OCI-M2 (cell line): ENCODE data around the gene CHPF.

Source experiments
- DNase-seq: peaks from one replicate; lab custom pipeline; 2025; ENCODE audit not compliant: unreplicated experiment; lab: John Stamatoyannopoulos, UW

CHPF gene

DNA sequence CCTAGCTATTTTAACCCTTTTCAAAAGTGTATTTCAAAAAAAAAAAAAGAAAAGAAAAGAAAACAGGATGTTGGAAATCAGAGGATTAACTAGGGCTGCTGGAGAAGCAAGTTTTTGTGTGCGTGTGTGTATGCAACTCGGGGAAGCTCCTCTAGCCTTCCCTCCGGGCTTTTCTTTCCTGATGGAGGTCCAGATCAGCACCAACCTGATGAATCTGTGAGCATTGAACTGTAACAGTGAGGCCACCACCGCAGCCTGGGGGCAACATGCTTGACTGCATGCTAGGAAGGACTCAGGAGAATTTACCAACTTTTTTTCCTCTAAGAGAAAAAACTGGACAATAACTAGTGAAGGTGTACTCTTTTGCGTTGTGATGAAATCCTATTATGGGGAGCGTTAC lies 25.4 kb upstream of the CHPF start:
- DNase-seq = no peak

DNA sequence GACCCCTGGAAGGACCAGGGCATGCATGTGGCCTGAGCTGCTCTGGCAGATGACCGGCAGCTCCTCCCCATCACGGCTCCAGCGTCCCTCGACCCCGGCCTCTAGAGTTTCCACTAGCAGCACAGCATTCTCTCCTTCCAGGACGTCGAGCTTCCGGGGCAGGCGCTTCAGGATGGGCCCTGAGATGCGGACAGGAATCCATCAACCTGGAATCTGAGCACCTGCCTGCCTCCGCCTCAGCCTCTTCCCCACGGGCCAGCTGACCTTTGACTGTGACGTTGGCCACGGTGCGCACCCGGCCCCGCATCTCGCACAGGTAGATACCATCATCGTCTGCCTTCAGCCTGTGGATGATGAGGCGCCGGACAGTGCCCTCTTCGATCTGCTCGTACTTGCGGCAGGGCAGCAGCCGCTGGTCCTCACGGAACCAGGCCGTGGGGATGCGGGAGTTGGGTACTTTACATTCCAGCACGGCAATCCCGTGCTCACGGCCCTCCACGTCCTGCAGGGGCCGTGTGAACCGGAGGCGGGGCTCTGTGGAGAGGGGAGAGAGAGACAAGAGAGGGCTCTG lies 24.3 kb upstream of the CHPF start:
- DNase-seq = no peak

DNA sequence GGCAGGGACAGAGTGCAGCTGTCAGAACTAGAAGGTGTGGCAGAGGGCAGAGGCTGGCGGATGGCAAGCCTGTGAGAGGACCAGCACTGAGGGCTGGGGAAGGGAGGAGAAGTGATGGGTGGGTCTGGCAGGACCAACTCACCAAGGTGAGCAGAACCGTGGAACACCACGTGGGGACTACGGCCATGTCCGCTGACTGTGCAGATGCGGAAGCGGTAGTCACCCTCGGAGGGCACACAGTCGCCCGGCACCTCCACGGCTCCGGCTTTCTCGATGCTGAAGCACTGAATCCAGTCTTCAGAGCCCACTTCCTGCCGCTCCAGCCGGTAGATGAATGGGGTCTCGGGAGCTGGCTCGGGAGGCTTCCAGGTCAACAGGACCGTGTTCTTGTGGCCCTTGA lies 23.5 kb upstream of the CHPF start:
- no peak for DNase-seq

DNA sequence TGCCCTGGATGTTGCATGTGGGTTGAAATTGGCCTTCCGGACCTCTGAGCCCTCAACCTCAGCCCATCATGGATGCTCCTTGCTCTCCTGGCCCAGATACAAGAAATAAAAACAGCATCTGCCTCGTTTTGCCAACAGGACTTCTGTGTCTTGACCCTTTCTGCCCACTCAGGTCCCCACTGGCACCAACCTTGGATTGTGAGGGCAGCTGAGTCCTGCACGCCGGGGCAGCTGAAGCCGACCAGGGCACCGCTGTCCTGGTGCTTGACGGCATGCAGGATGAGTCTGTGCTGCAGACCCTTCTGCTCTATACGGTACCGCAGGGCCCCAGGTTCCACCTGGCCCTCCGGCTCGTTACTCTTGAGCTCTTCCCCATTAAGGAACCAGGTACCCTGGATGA lies 23.0 kb upstream of the CHPF start:
- DNase-seq = no peak

DNA sequence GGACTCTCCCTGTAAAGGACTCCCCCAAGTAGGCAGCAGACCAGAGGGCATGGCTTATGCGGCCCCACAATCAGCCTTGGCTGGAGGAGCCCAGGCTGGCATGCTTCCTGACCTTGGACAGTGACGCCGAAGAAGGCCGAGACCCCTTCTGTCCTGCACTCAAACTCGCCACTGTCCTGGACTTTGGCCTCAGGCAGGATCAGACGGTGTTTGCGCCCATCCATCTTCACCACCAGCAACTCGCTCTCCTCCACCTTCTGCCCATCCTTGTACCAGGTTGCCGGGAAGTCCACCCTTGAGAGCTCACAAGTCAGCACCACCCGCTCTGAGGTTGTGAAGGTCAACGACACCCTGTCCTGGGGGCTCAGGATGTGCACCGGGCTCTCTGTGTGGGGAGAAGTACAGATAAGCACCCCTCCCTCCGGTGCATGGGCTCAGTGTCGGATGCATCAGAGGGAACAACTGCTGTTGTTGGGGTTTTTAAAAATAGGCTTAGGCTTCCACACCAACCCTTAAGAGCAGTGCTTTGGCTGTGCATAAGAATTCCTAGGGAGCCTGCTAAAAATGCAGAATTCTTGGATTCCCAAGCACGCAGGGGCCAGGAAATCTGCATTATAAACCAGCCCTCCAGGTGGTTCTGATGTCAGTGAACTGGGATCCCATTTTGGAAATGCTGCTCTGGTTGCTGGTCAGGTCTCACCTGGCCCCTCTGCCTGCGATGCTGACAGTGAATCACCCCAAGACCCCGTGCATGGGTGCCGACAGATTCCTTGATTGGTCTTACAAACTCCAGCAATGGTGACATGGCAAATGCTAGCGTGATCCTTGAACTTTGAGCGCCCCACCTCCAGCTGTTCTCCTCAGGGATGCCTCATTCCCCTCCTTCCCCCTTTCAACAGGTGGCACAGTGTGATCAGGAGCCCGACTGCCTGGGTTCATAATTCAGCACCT lies 21.8 kb upstream of the CHPF start:
- no peak for DNase-seq

DNA sequence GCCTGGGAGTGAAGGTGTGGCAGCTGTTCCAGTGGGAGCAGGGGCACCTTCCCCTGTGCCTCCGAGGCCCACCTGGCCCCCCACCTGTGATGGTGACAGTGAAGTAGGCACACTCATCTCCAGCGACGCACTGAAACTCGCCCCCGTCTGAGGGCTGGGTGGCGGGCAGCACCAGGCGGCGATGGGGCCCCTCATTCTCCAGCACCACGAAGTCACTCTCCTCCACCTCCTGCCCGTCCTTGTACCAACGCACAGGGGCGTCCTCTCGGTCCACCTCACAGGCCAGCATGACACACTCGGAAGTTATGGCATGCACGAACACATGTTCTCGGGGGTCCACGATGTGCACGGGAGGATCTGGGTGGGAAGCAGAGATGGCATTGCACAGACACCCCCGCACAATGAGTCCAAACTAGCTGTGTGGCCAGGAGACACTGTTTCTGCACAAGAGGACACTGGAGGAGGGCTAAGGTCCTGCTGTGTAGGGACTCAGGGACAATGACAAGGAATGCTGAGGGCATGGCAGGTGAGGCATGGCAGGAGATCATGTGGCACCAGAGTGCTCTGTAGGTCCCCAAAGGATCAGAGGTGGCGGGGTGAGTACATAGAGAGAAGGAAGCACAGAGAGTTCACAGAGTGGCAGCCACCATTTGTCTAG lies 19.8 kb upstream of the CHPF start:
- DNase-seq = no peak

DNA sequence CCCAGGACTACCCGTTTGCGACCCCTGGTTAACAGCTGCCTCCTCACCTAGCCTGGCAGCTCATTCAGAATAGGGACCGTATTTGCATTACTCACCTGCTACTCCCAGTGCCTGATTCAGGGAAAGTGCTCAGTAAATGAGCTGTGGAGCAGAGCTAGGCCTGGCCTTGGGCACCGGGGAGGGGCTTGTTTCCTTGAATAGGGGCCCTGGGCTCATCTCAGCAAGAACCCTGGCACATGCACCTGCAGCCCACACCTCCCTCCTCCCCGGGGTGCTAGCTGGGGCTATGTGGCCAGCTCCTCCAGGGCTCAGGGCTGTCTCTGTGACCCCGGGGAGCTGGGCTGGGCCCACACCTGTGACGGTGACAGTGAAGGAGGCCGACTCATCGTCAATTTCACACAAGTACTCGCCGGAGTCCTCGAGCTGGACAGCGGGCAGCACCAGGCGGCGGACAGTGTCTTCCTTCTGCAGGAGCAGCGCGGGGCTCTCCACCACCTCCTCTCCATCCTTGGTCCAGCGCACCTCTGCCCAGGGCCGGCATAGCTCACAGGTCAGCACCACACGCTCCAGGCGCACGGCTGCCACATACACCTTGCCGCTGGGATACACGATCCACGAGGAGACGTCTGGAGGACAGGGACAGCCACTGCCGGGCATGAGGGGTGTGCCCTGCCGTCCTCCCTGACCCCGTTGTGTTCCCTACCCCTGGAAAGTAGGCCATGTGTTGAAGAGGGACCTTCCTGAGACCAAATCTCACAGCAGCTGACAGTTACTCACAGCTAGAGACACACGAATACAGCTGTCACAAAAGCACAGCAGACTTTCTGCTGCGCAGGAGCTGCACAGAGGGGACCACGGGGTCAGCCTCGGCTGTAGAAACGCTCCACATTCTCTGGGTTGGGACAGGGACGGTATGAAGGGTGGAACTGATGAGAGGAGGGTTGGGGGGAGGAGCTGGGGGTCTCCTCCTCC lies 18.7 kb upstream of the CHPF start:
- DNase-seq = no peak

DNA sequence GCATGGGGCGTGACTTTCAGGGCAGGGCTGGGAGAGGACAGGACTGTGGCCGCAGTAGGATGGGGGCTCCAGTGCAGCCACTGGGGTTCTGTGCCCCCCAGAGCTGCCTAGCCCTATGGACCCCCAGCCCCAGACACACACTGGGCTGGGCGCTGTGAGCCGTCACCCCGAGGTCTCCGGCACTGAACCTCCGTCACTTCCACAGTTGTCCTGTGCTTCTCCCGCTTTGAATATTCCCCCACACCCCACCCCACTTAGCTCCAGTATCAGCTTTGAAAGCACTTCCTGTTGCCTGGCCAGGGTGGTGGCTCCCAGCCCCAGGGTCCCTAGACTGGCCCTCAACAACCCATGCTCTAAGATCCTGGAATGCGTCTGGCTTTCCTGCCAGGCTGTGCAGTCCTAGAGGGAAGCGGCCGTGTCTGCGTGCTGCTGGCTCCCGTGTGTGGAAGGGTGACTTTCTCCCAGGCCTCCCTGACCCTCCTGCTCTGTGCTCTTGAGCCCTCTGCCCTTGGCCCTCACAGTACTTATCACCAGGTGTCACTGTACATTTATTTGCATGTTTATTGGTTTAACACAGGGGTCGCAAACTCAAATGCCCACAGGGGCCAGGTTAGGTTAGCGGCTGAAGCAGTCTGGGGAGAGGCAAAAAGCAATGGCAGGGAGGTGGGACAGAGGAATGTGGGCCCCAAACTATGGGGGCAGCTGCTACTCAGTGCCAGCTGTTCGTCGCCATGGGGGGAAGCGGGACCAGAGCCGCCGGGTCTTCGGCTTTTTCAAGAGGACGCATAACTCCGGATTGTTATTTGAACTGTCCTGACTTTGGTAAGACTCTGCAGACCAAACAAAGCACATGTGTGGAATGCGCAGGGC lies 17.8 kb upstream of the CHPF start:
- no peak for DNase-seq

DNA sequence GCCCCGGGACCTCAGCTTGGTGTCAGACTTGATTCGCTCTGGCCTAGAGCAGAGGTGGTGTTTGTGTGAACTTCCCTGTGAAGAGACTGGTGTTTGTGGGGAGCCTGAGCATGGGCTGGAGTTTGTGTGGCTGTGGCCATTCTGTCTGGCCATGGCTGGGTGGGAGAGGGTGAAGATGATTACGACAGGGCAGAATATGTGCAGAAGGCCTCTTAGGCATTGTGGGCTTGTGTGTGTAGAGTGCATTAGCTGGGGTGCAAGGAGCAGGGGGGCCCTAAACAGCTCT lies 17.2 kb upstream of the CHPF start:
- no peak for DNase-seq

DNA sequence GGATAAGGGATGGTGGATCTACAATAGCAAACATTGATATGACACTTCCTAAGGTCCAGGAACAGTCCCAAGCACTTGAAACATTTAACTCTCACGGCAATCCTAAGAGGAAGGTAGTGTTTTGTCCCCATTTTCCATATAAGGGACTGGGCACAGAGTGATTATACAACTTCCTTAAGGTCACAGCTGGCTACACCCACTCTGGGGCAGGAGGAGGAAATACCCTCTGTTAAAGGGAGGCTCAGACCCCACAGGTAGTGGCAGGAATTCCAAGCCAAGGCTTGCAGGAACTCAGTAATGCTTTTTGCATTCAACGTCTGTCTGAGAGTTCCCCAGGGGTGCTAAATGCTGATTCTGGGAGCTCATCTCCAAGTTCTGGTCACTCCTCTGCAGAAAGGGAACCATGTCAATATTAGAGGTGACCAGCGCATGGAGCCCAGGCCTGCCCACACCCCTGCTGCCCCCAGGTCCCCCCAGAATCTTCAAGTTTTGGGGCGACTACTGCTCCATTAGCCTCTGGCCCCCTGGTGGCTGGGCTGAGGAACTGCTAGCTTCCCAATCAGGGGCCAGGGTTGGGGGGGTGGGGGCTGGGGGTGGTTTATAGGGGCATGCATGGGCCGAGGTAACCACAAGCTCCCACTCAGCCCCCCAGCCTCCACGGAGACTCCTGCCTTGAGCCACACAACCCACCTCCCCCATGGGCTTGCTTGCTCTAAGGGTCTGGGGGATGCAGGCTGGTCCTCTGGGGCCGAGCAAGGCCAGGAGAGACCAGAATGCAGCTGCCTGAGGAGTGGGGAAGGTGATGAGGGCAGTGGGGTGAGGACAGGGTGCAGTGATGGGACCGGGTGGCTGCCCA lies 16.7 kb upstream of the CHPF start:
- DNase-seq = no peak

DNA sequence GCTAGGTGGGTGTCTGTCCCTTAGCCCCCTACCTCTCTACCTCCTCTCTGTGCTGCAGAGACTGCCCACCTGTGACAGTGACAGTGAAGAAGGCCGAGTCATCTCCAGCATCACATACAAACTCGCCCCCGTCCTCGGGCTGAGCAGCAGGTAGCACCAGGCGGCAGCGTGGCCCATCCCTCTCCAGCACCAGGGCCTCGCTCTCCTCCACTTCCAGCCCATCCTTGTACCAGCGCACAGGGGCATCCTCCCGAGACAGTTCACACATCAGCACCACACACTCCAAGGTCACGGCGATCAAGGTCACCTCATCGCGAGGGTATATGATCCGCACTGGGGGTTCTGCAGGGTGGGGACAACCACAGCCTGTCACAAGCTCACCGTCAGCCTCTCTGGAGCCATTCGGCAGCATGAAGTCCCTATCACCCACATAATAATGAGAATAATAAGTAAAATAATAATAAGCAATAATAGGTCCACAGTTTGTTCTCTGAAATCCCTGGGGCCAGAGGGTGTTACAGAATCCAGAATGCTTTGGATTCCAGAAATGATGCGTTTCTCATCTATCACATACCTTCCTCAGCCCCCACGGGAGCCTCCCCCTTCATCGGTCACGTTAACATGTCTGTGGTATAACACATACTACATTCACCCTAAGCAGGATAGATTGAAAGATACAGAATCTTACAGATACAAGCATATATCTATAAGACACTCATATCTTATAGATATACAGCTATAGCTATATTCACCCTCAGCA lies 15.7 kb upstream of the CHPF start:
- DNase-seq = no peak

DNA sequence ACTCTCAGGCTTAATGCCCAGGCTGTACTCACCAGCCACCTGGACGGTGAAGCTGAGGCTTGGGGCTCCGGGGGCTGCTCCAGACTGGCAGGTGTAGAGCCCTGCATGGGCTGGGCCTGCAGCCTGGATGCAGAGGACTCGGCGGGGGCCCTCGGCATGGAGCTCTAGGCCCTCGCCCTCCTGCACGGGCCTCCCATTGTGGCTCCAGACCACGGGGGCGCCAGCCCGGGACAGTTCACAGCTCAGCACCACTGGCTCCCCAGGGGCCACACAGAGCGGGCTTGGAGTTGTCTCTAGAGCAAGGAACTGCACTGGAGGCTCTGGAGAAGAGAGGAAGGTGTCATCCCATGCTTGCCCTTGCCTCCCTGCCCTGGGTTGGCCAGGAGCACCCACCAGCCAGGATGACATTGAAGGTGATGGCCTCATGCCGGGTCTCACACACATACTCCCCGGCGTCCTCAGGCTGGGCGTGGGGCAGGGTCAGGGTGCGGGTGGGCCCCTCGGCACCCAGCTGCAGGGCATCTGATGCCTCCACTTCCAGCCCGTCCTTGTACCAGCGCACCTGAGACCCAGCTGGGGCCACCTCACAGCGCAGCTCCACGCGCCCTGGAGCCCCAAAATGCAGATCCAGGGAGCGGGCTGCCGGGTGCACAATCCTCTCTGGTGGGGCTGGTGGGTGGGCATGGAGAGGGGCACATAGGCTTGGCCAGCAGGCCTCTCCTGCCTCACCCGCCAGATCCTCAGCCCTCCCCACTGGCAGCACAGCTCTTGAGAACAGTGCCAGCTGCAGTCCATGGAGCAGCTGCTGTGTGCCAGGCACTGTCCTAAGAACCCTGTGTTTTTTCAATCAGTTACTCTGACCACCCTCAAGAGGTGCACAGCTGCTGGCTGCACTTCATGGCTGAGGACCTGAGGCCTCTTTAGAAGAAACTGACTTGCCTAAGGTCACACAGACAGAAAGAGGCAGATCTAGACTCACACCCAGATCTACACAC lies 14.5 kb upstream of the CHPF start:
- no peak for DNase-seq

DNA sequence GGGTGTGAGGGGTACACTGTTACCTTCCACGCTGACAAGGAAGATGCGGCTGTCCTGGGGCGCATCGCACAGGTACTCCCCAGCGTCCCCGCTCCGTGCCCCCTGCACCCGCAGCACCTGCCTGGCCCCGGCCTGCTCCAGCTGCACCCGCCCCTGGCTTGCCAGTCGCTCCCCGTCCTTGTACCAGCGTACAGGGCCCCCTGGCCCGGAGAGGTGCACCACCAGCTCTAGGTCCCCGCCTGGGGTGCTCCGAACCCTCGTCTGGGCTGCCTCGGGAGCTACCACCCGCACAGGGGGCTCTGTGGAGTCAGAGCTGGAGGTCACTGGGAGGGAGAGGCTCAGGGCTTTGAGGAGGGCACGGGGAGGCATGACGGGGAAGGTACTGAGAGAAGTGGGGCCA lies 13.7 kb upstream of the CHPF start:
- no peak for DNase-seq

DNA sequence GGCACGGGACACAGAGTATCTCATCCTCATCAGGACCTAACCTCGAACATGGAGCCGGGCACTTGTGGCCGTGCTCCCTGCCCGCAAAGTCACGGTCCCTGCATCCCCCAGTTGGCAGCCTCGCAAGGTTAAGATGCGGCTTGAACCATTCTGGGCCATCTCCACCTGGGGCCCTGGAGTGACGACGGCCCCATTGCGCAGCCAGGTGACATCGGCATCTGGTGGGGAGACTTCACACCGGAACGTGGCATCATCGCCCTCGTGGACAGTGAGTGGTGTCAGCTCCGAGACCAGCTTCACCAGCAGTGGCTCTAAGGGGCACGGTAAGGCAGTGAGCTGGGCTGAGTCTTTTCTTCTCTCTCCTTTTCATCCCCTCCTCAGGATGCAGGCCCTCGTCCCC lies 12.8 kb upstream of the CHPF start:
- DNase-seq = no peak

DNA sequence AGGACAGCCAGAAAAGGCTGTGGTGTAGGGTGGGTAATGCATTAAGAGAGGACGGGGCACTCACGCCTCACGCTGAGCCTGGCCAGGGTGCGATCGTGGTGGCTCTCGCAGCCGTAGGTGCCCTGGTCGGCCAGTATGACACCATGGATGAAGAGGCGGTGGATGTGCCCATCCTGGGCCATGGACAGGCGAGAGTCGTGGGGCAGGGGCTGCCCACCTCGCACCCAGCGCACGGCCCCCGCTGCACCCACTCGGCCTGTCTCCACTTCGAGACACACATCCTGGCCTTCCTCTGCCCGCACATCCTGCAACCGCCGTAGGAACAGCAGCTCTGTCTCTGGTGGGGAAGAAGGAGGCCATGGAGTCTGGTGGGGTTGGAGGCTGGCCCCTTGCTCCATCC lies 12.3 kb upstream of the CHPF start:
- no peak for DNase-seq

DNA sequence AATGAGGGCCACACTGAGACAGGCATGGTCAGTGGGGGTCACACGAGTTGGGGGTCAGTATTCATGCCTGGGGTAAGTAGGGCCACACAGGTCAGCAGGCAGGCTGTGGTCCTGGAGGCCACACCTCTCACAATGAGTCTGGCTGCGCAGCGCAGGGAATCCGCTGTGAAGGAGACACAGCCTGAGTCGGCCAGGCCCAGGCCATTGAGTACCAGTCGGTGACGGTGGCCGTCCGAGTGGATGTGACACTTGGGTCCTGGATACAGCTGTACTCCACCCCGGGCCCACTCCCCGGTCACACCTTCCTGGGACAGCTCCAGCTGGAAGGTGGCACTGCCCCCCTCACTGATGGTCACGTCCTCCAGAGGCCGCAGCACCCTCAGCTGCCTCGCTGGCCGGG lies 10.7 kb upstream of the CHPF start:
- DNase-seq = no peak

DNA sequence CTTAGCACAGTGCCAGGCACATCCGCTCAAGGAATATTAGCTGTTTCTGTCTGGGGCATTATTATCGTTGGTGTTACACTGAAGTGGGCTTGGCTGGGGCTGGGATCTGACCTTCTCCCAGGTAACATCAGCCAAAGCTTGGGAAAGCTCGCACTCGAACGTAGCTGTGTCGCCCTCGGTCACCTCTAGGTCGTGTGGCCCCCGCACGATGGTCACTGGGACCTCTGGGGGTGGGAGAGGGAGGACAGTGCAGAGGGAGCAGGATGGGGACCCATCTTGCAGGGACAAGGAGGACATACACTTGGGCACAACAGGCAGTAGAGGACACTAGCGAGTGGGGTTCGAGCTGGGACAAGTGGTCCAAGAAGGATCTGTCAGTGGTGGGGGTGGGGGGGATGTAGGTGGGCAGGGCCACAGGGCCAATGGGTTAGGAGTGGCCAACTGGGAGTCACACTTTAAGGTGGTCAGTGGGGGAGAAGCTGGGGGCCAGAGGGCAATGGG lies 9.9 kb upstream of the CHPF start:
- no peak for DNase-seq

DNA sequence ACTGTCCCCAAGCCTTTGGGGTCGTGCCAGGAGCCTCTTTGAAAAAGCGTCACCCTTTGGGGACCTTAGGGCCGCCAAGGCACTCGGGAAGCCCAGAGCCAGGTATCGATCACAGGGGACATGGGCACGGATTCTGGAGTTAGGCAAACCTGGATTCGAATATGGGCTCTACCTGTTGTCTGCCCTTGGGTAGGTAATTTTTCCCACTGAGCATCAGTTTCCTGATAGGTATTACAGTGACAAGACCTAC lies 9.5 kb upstream of the CHPF start:
- no peak for DNase-seq
